Heart left ventricle (tissue), 16 donors: ENCODE results near the gene NT5C2. TPM values are rescaled to one million over a fixed set of nuclear protein-coding genes. Genes with fewer than 3 reads are reported as not detected.

ENCODE experiments used
- ATAC-seq, 4 donors: fragments of 200-7000 bp; cut with Tn5 transposase; one replicate each; pipeline ENCODE4 v1.9.1; 2020 to 2022; ENCODE audit warnings: moderate library complexity in 4 of 4, mild to moderate bottlenecking in 3 of 4, moderate number of reproducible peaks in 1 of 4
- DNase-seq, 5 donors: peaks; one replicate each; pipeline ENCODE4 v3.0.0-alpha.2; 2020
- H3K27ac ChIP-seq, 12 donors: fragments of 200-600 bp; sonication (generic) in 4 of 12; one replicate each; pipeline versions ENCODE4 v1.5.0 to v1.8.0; 2016 to 2022; ENCODE audit warnings: mild to moderate bottlenecking in 2 of 12
- H3K27me3 ChIP-seq, 9 donors: fragments of 200-600 bp; sonication (generic) in 2 of 9; one replicate each; pipeline versions ENCODE4 v1.5.1 to v1.8.0; 2016 to 2022; ENCODE audit warnings: mild to moderate bottlenecking in 3 of 9
- H3K36me3 ChIP-seq, 9 donors: fragments of 200-600 bp; sonication (generic) in 2 of 9; one replicate each; pipeline versions ENCODE4 v1.5.0 to v1.8.0; 2018 to 2022; ENCODE audit warnings: mild to moderate bottlenecking in 2 of 9
- H3K4me1 ChIP-seq, 12 donors: fragments of 200-600 bp; sonication (generic) in 4 of 12; one replicate each; pipeline versions ENCODE4 v1.5.0 to v1.8.0; 2016 to 2022; ENCODE audit warnings: mild to moderate bottlenecking in 3 of 12
- H3K4me3 ChIP-seq, 12 donors: fragments of 200-600 bp; sonication (generic) in 4 of 12; one replicate each; pipeline versions ENCODE4 v1.5.0 to v1.8.0; 2017 to 2022; ENCODE audit warnings: mild to moderate bottlenecking in 9 of 12, moderate library complexity in 4 of 12
- H3K9me3 ChIP-seq, 12 donors: fragments of 200-600 bp; sonication (generic) in 4 of 12; one replicate each; pipeline versions ENCODE4 v1.5.0 to v1.8.0; 2016 to 2022; ENCODE audit warnings: mild to moderate bottlenecking in 1 of 12
- POLR2A ChIP-seq, 2 donors: fragments of 450-650 bp; IDR thresholded peaks; one replicate each; pipeline ENCODE4 v1.6.1; 2017; ENCODE audit warnings: antibody characterized with exemption in 2 of 2, mild to moderate bottlenecking in 2 of 2, moderate library complexity in 2 of 2
- WGBS, 4 donors: extraction: QIAGEN DNeasy Blood & Tissue Kit in 2 of 4; methylation state at CpG; one replicate each; pipeline versions ENCODE4 v1.1.5 to v1.1.7; 2013 to 2018; 5-methylcytosine and 5-hydroxymethylcytosine counted together
- intact Hi-C, 10 donors: fragments of 100-400 bp; cut with DNase I; formaldehyde crosslinking; loops; one replicate each; pipeline versions ENCODE4 v1.11.1 to v1.14.2; 2022
- polyA plus RNA-seq, 2 donors: library from polyadenylated mRNA; stranded (reverse); fragments of 200-250 nt; gene quantifications; one replicate each; pipeline ENCODE4 v1.2.3, GENCODE V29; 2013
- total RNA-seq, 9 donors: library from RNA; depleted of rRNA in 2 of 9; stranded (reverse); fragments of >200 nt in 2 of 9; fragmentation: NEBNext Ultra II Directional in 3 of 9; extraction: Animal tissue kit (Norgen Biotek cat#: 25700) in 3 of 9; gene quantifications; one replicate each; pipeline versions ENCODE4 v1.1.0 to v1.2.4, GENCODE V29; 2016 to 2023
- TF ChIP-seq, protein P1 (sequence below), 12 donors: fragments of 200-600 bp; sonication (generic) in 4 of 12; IDR thresholded peaks; one replicate each; pipeline versions ENCODE4 v1.5.0 to v1.8.0; 2018 to 2022; ENCODE audit warnings: antibody characterized with exemption in 12 of 12, mild to moderate bottlenecking in 5 of 12
- donor health status: ischemic (EF 13 %, LVEDD 7.1; RV severe dilation, severe dysfunction).
- donor health status: healthy with polysubstance abuse.
- donor health status: DM: no; HTN: yes; CAD: no.
- donor health status: DM: no; HTN: no; CAD: no.
- donor health status: ischemic (EF 25% LVEDD 6.9; RV normal size, moderate dysfunction).
- donor health status: ischemic (EF 25% LVEDD 5.7; RV mildly dilated, moderate dysfunction).
- donor health status: healthy.
- donor health status: DM: yes; HTN: yes; CAD: no.
- donor health status: ischemic (EF 35%, LVEDD 5.7; RV mildly dilated, moderate dysfunction).
- donor health status: nonischemic (EF 11% LVEDD 7.7; RV severe dilation, severe dysfunction).
- donor health status: DM: yes; HTN: yes; CAD: no.
- donor health status: PGD.
- donor health status: ischemic (EF 29% LVEDD 5.4; RV normal size, mild dysfunction).
- donor health status: nonischemic (EF 23%, LVEDD 6.1; RV moderate dilation, normal function).

NT5C2 gene
- total and polyA plus RNA-seq, 11 donors: 26.2 to 70.6 (median 43.6) TPM

DNA sequence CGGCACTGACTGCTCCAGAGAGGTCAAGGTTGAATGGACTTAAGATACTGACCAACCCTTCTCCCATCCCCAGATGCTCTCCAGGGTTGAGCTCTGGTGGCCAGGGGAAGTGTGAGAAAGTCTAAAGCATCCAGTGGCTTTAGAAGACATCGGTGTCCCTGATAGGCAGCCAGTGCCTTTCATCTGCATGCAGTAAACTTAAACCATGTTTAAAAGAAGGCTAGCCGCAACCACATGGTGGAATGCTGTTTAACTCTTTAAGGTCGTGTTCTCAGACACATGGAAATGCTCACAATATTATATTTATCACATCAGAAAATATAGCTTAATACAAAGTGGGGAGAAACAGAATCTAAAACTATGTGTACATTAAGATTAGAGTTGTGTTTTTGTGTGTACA is 138.0 kb downstream of the NT5C2 start:
- Histone ChIP-seq H3K27ac (peak overlapping the region in 1 of 12 donors; percentile 37), H3K4me3 (no peak overlapping the region), H3K36me3 (peaks cover 0 to 5% (median 0%) of the 10 kb centered on the region in 9 donors), H3K27me3 (no peaks in the 10 kb centered on the region), H3K9me3 (no peaks in the 10 kb centered on the region), H3K4me1 (peaks cover 0 to 42% (median 16%) of the 10 kb centered on the region in 12 donors)
- 52 to 61% (median 55%) methylated on average over 4 of the region's 4 CpGs for WGBS, 4 donors
- ATAC-seq: no peak
- no peak for TF ChIP-seq POLR2A (IDR thresholded peaks at IDR 0.05)
- TF ChIP-seq, protein P1, sequence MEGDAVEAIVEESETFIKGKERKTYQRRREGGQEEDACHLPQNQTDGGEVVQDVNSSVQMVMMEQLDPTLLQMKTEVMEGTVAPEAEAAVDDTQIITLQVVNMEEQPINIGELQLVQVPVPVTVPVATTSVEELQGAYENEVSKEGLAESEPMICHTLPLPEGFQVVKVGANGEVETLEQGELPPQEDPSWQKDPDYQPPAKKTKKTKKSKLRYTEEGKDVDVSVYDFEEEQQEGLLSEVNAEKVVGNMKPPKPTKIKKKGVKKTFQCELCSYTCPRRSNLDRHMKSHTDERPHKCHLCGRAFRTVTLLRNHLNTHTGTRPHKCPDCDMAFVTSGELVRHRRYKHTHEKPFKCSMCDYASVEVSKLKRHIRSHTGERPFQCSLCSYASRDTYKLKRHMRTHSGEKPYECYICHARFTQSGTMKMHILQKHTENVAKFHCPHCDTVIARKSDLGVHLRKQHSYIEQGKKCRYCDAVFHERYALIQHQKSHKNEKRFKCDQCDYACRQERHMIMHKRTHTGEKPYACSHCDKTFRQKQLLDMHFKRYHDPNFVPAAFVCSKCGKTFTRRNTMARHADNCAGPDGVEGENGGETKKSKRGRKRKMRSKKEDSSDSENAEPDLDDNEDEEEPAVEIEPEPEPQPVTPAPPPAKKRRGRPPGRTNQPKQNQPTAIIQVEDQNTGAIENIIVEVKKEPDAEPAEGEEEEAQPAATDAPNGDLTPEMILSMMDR (IDR thresholded peaks at IDR 0.05): no peak
- intact Hi-C loops: no loop called here
- no peak for DNase-seq

DNA sequence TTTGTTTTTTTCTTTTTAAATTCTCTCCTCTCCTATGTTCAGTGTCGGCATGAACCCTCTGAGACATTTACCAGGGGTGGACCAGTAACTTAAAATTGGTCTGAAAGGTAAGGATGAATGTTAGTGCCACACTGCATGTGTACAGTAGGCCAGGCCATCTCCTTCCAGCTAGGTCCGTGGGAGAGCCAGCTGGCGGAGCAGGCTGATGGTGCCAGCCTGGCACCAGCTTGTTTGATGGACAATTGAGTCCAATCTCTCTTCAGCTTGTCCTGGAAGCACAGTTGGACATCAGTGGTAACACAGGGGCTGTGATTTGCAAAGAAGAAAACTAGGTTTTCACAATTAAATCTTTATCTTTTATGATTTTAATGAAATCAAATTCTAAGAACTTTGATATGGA is 138.5 kb downstream of the NT5C2 start:
- ATAC-seq: peak in 2 of 4 donors; percentile 19 to 35
- no peaks in the 10 kb centered on the region for H3K9me3 ChIP-seq

DNA sequence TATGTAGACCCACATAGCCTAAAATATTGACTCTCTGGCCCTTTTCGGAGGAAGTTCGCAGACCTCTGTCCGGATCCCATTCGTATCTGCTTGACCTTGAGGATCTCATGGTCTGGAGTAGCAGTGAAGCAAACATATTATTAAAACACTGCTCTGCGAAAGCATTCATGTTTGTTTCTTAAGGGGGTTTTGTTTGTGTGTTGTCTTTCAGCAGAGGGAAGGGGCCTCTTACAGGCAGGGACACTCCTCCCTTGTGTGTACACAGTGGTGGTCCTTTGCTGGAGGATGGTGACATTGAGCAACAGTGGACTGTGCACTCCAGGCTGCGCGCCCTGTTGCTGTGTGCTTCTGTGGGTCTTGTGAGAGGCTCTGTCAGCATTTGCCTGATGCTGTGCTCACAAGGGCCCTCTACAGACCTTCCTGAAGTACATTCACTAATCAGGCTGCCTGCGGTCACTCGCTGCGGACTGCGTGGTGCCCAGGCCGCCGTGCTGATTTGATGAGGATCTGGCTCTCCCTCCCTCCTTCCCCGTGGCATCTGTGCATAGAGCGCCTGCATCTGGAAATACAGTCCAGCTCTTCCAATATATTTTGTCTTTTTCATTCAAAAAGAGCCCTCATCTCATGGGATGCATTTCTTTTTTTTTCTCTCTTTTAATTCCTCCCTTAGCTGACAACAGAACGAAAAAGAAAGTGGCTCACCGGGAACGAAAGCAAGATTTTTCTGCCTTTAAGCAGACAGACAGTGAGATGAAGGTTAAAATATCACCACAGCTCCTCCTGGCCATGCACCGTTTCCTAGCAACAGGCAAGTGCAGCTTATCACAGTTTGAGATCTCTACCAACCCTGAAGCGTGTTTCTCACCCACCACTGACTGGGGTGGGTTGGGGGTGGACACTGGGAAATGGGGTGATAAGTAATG is 139.2 kb downstream of the NT5C2 start:
- H3K36me3 ChIP-seq: peaks cover 0 to 11% (median 0%) of the 10 kb centered on the region in 9 donors
- H3K27me3 ChIP-seq: no peaks in the 10 kb centered on the region
- peaks cover 0 to 42% (median 16%) of the 10 kb centered on the region in 12 donors for H3K4me1 ChIP-seq
- WGBS, 4 donors: 37 to 53% (median 46%) methylated on average over 18 to 20 of the region's 20 CpGs
- TF ChIP-seq POLR2A (IDR thresholded peaks at IDR 0.05): no peak
- TF ChIP-seq, protein P1 (IDR thresholded peaks at IDR 0.05): peak in 9 of 12 donors; percentile 16 to 56 (median 33)
- peak overlapping the region in 8 of 12 donors; percentile 0 to 53 (median 28) for H3K27ac ChIP-seq
- H3K9me3 ChIP-seq: no peaks in the 10 kb centered on the region
- DNase-seq: peak; percentile 62 to 73 (median 65)
- peak; percentile 67 to 95 (median 88) for ATAC-seq
- intact Hi-C loops: loop anchor here in 2 of 10 donors (5.0 kb wide), 2 partner anchors 132 to 137 kb away; partner anchors contain the start of gene CNNM2 (in 1 of the 2)
- H3K4me3 ChIP-seq: peak overlapping the region in 9 of 12 donors; percentile 18 to 52 (median 44)

More for the DNA sequence above, 138.5 kb downstream of the NT5C2 start:
- DNase-seq: no peak
- Histone ChIP-seq H3K36me3 (peaks cover 0 to 10% (median 0%) of the 10 kb centered on the region in 9 donors), H3K4me3 (peak overlapping the region in 5 of 12 donors; percentile 27 to 52 (median 47)), H3K4me1 (peaks cover 0 to 42% (median 16%) of the 10 kb centered on the region in 12 donors), H3K27me3 (no peaks in the 10 kb centered on the region), H3K27ac (peak overlapping the region in 6 of 12 donors; percentile 0 to 53 (median 28))
- WGBS, 4 donors: 80 to 89% (median 82%) methylated on average over 3 of the region's 3 CpGs
- TF ChIP-seq POLR2A (IDR thresholded peaks at IDR 0.05): no peak
- TF ChIP-seq, protein P1 (IDR thresholded peaks at IDR 0.05): no peak
- intact Hi-C loops: loop anchor here in 2 of 10 donors (5.0 kb wide), 2 partner anchors 132 to 137 kb away; partner anchors contain the start of gene CNNM2 (in 1 of the 2)

DNA sequence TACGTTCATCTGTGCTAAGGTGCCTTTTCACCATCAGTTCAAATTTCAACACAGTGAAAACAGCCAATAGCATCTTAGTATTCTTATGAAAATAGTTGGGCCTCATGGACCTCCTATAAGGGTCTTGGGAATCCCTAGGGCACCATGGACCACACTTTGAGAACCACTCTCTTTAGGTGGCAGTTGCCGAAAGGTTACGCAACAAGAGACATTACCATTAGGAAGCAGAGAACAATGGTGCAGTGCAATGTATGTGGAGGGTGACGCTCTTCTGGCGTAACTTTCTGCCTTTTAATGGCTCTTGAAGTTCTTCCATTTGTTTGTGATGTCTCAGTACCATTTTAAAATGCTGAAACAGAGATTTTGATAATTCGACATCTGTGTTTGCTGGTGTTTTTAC is 143.8 kb downstream of the NT5C2 start:
- Histone ChIP-seq H3K27ac (no peak overlapping the region), H3K9me3 (no peaks in the 10 kb centered on the region), H3K4me3 (no peak overlapping the region), H3K4me1 (peaks cover 0 to 34% (median 17%) of the 10 kb centered on the region in 12 donors), H3K36me3 (peaks cover 0 to 7% (median 0%) of the 10 kb centered on the region in 9 donors), H3K27me3 (no peaks in the 10 kb centered on the region)
- WGBS, 4 donors: 87 to 97% (median 94%) methylated on average over 6 of the region's 6 CpGs
- DNase-seq (no peak), ATAC-seq (no peak)
- intact Hi-C loops: no loop called here
- no peak for TF ChIP-seq POLR2A (IDR thresholded peaks at IDR 0.05)
- TF ChIP-seq, protein P1 (IDR thresholded peaks at IDR 0.05): no peak
